K562 (cell line): Measurements from ENCODE around the gene KCNH2. TPM values are rescaled to one million over a fixed set of nuclear protein-coding genes. Genes with fewer than 3 reads are reported as not detected.

Source experiments
- ARNT ChIP-seq, 2 experiments: fragments of 450-650 bp; IDR thresholded peaks; 2 replicates each; pipeline ENCODE4 v1.6.1; 2016; ENCODE audit warnings: mild to moderate bottlenecking in 1 of 2
- E4F1 ChIP-seq: fragments of 250-450 bp; sonication (Bioruptor Pico); IDR thresholded peaks from 2 replicates; pipeline ENCODE4 v1.5.0; 2021; ENCODE audit warnings: mild to moderate bottlenecking, borderline replicate concordance
- ELK3 ChIP-seq: fragments of 450-650 bp; formaldehyde crosslinking; IDR thresholded peaks from 2 replicates; pipeline ENCODE4 v1.4.0; 2020; ENCODE audit warnings: mild to moderate bottlenecking
- HDAC6 ChIP-seq: IDR thresholded peaks from 2 replicates; pipeline ENCODE4 v1.6.1; 2012; ENCODE audit warnings: low read depth, mild to moderate bottlenecking, control low read depth, inconsistent platforms, low read length, moderate library complexity
- IRF9 ChIP-seq: fragments of 450-650 bp; IDR thresholded peaks from 2 replicates; pipeline ENCODE4 v1.6.1; 2016; ENCODE audit warnings: missing biosample characterization, missing genetic modification characterization
- LARP7 ChIP-seq: fragments of 450-650 bp; IDR thresholded peaks from 2 replicates; pipeline ENCODE4 v1.6.1; 2016
- MBD2 ChIP-seq: sonication (generic); IDR thresholded peaks from 2 replicates; pipeline ENCODE4 v1.6.1; 2016; ENCODE audit warnings: low read depth, borderline replicate concordance
- MCM3 ChIP-seq: fragments of 450-650 bp; IDR thresholded peaks from 2 replicates; pipeline ENCODE4 v1.6.1; 2016
- MTA2 ChIP-seq: fragments of 450-650 bp; IDR thresholded peaks from 2 replicates; pipeline ENCODE4 v1.6.1; 2016; ENCODE audit warnings: low read depth
- PYGO2 ChIP-seq: fragments of 450-650 bp; IDR thresholded peaks from 2 replicates; pipeline ENCODE4 v1.6.1; 2016; ENCODE audit warnings: mild to moderate bottlenecking, missing genetic modification characterization, moderate library complexity, missing compliant biosample characterization
- RCOR1 ChIP-seq, 2 experiments: IDR thresholded peaks; 2 replicates each; pipeline ENCODE4 v1.6.1; 2012; ENCODE audit warnings: low read depth in 2 of 2, low read length in 2 of 2, borderline replicate concordance in 1 of 2, improper control_type of control experiment in 1 of 2
- RHOXF2B ChIP-seq: fragments of 250-450 bp; sonication (Bioruptor Pico); conservative IDR thresholded peaks from 2 replicates; pipeline ENCODE4 v1.5.1; 2021
- SMARCA4 ChIP-seq: fragments of 450-650 bp; IDR thresholded peaks from 2 replicates; pipeline ENCODE4 v1.6.1; 2016
- SREBF1 ChIP-seq: fragments of 150-350 bp; IDR thresholded peaks from 2 replicates; pipeline ENCODE4 v1.6.1; 2014; ENCODE audit warnings: antibody characterized with exemption, low read depth, low read length, borderline replicate concordance
- TFE3 ChIP-seq: fragments of 450-650 bp; formaldehyde crosslinking; IDR thresholded peaks from 2 replicates; pipeline ENCODE4 v1.4.0; 2020; ENCODE audit warnings: mild to moderate bottlenecking, mixed read lengths
- ZKSCAN8 ChIP-seq: fragments of 200-800 bp; sonication (Bioruptor generic); IDR thresholded peaks from 2 replicates; pipeline ENCODE4 v1.6.1; 2016; ENCODE audit warnings: missing genetic modification characterization, missing compliant biosample characterization
- ZNF184 ChIP-seq: sonication (generic); formaldehyde crosslinking; IDR thresholded peaks from 2 replicates; pipeline ENCODE4 v1.5.0; 2020; ENCODE audit warnings: missing genetic modification reagents
- ZNF76 ChIP-seq: fragments of 250-450 bp; sonication (Bioruptor Pico); IDR thresholded peaks from 2 replicates; pipeline ENCODE4 v1.4.0; 2020; ENCODE audit warnings: mild to moderate bottlenecking, moderate library complexity, borderline replicate concordance
- ZNF764 ChIP-seq: fragments of 250-450 bp; sonication (Bioruptor Pico); IDR thresholded peaks from 2 replicates; pipeline ENCODE4 v1.4.0; 2020; ENCODE audit warnings: low read depth, mild to moderate bottlenecking, moderate library complexity
- polyA plus RNA-seq, 8 experiments: library from polyadenylated mRNA; depleted of rRNA in 4 of 8; stranded (reverse) in 5 of 8; unstranded in 3 of 8; fragments of >200 nt; fragmentation: Nextera tagmentation in 2 of 8; fragmentation: Illumina TruSeq in 1 of 8; extraction: Ambion mirVana in 2 of 8; extraction: Trizol in 1 of 8; gene quantifications; 2 replicates each; pipeline versions ENCODE4 v1.2.1 to v1.2.3, GENCODE V29; 2011 to 2014; ENCODE audit warnings: inconsistent platforms in 1 of 8, missing spikeins in 1 of 8
- total RNA-seq, 7 experiments: library from RNA; depleted of rRNA in 6 of 7; stranded (reverse); fragments of >200 nt in 6 of 7; fragmentation: Illumina TruSeq in 2 of 7; extraction: Trizol in 2 of 7; gene quantifications; 2 replicates each; pipeline versions ENCODE4 v1.2.1 to v1.2.3, GENCODE V29; 2011 to 2021; ENCODE audit warnings: low replicate concordance in 1 of 7
- TF ChIP-seq, protein P1 (sequence below): fragments of 450-650 bp; IDR thresholded peaks from 2 replicates; pipeline ENCODE4 v1.7.0; 2016; ENCODE audit warnings: borderline replicate concordance

The KCNH2 gene
- total and polyA plus RNA-seq, 9 of the 15 experiments (the other 6 are each of a cell fraction or from before 2014, with no cell fraction given): 18.1 to 368 (median 218) TPM

- TF ChIP-seq IRF9 (no peak), SMARCA4 (peak; percentile 81), ZNF764 (CRISPR knock-in tag) (0 out of 2 replicates have a peak, but pooled peaks have one; percentile 16), SREBF1 (no peak), TFE3 (CRISPR knock-in tag) (no peak), PYGO2 (no peak), HDAC6 (no peak), ZNF184 (CRISPR knock-in tag) (no peak), LARP7 (no peak), RCOR1 (IDR thresholded peaks at IDR 0.05; ENCODE audit: borderline replicate concordance in 1 of 2, low read depth in 2 of 2, low read length in 2 of 2) (peak; percentile 37 to 93; a peak in 3 of 4 replicates), ARNT (IDR thresholded peaks at IDR 0.05) (peak; percentile 91 to 93; a peak in 3 of 4 replicates), MTA2 (peak; percentile 59), E4F1 (CRISPR knock-in tag) (no peak), ELK3 (CRISPR knock-in tag) (0 out of 2 replicates have a peak, but pooled peaks have one; percentile 68), RHOXF2B (CRISPR knock-in tag) (no peak), MCM3 (no peak), ZKSCAN8 (CRISPR knock-in tag) (no peak), ZNF76 (CRISPR knock-in tag) (peak; percentile 88), MBD2 (no peak; the same call in 1 of the 2 replicates)
- TF ChIP-seq, protein P1, sequence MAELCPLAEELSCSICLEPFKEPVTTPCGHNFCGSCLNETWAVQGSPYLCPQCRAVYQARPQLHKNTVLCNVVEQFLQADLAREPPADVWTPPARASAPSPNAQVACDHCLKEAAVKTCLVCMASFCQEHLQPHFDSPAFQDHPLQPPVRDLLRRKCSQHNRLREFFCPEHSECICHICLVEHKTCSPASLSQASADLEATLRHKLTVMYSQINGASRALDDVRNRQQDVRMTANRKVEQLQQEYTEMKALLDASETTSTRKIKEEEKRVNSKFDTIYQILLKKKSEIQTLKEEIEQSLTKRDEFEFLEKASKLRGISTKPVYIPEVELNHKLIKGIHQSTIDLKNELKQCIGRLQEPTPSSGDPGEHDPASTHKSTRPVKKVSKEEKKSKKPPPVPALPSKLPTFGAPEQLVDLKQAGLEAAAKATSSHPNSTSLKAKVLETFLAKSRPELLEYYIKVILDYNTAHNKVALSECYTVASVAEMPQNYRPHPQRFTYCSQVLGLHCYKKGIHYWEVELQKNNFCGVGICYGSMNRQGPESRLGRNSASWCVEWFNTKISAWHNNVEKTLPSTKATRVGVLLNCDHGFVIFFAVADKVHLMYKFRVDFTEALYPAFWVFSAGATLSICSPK: peak; percentile 27; the same call in 1 of the 2 replicates
Observed at GRCh38 chr7:150955519-150956394, 22.4 kb downstream of the KCNH2 start (continued).
